Astrocyte of the cerebellum (primary cell): Measurements from ENCODE around the gene STMN3.

ENCODE experiments used
- DNase-seq: peaks from one replicate; pipeline ENCODE4 v3.0.0-alpha.2; 2011; ENCODE audit warnings: low read depth
- H3K4me3 ChIP-seq: 2 replicates; pipeline ENCODE4 v1.5.1; 2011; ENCODE audit warnings: mild to moderate bottlenecking, low read depth, low read length, moderate library complexity
- in situ Hi-C: cut with HindIII; loops from 2 replicates; pipeline ENCODE4 v1.10.0; 2017; ENCODE audit warnings: low sequenced_read_pairs
- TF ChIP-seq, protein P1 (sequence below): IDR thresholded peaks from 2 replicates; pipeline ENCODE4 v1.5.1; 2012; ENCODE audit warnings: low read length, low read depth, moderate library complexity, mild to moderate bottlenecking; ENCODE audit errors: missing control alignments

The STMN3 gene

DNA sequence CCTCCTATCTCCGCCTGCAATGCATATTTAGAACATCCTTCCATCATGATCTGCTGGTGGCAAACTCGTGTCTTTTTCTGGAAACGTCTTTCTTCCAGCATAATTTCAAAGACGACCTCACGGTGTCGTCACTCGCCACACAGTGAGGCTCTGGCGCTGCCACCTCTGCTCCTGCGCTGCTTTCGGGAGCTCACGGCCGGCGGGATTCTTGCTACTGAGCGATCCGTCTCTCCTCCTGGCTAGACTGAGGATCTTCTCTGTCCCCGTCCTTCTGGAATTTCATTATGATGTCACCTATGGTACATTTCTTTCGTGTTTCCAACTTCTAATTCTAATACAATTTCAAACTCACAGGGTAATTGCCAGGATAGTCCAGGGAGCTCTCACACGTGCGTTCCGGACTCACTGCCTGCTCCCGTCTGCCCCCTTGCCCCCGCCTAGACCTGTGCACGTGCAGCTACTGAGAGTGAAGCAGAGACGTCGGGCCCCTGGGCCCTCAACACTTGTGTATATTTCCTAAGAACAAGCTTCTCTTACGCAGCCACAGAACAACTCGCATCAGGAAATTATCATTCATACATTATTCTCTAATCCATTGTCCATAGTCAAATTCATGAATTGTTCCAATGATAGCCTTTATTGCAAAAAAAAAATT, 53.7 kb downstream of the STMN3 start:
- no peak overlapping the region for H3K4me3 ChIP-seq
- no peak for DNase-seq
- in situ Hi-C loops = no loop called here
- TF ChIP-seq, protein P1, sequence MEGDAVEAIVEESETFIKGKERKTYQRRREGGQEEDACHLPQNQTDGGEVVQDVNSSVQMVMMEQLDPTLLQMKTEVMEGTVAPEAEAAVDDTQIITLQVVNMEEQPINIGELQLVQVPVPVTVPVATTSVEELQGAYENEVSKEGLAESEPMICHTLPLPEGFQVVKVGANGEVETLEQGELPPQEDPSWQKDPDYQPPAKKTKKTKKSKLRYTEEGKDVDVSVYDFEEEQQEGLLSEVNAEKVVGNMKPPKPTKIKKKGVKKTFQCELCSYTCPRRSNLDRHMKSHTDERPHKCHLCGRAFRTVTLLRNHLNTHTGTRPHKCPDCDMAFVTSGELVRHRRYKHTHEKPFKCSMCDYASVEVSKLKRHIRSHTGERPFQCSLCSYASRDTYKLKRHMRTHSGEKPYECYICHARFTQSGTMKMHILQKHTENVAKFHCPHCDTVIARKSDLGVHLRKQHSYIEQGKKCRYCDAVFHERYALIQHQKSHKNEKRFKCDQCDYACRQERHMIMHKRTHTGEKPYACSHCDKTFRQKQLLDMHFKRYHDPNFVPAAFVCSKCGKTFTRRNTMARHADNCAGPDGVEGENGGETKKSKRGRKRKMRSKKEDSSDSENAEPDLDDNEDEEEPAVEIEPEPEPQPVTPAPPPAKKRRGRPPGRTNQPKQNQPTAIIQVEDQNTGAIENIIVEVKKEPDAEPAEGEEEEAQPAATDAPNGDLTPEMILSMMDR = no peak

GRCh38 chr20:63598479-63599395, 54.5 kb downstream of the STMN3 start:
- in situ Hi-C loops = no loop called here
- TF ChIP-seq, protein P1 = no peak
- H3K4me3 ChIP-seq = no peak overlapping the region
- DNase-seq = no peak

- in situ Hi-C loops = no loop called here
- no peak for DNase-seq
- TF ChIP-seq, protein P1 = no peak
- H3K4me3 ChIP-seq = no peak overlapping the region
Observed at GRCh38 chr20:63597651-63598478, 55.4 kb downstream of the STMN3 start.

DNA sequence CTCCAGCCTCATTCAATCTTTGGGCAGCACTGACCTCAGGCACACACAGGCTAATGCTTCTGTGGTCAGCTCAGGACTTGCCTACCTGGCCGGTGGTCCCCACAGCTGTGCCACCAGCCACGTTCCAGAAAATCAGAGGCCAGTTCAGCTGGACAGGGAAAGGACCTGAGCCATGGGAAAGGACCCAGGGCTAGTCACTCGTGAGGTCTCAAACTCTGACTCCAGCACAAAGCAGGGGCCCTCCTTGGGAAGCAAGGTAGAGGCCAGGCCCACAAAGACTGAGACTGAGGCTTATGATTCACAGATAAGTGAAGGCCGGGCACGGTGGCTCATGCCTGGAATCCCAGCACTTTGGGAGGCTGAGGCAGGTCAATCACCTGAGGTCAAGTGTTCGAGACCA, 56.8 kb downstream of the STMN3 start:
- no peak overlapping the region for H3K4me3 ChIP-seq
- in situ Hi-C loops = no loop called here
- TF ChIP-seq, protein P1 = no peak
- no peak for DNase-seq

DNA sequence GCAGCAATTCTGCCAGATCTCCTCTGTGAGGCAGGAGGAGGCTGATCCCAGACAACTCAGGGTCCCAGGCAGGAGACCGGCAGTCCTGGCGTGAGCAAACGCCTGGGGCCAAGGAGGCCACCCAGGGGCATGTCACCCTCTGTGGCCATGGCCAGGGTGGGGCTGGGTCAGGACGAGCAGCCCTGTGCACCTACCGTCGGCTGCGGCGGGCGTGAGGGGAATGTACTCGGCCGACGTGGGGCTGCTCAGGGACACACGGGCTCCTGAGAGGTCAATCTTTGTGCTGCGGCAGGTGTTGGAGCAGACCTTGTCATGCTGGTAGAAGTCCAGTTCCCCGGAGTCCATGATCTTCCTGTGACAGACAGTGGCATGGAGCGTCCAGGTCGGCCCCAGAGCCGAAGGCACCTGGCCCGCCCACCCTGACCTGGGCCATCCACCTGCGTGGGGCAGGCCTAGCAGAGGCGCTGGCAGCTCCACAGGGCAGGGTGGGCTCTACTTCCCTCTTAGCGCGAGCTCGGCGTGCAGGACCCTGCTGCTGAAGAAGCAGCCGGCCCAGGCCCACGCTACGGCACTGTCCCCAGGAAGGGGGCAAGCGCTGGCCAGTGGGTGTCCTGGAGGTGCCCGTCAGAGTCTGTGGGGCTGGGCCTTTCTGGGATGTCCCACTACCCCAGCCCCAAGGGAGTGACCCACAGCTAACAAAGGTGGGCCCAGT, 57.7 kb downstream of the STMN3 start:
- in situ Hi-C loops = no loop called here
- no peak overlapping the region for H3K4me3 ChIP-seq
- TF ChIP-seq, protein P1 = no peak
- DNase-seq = no peak
